HepG2 (cell line): ENCODE results near the gene PDZK1. TPM values are rescaled to one million over a fixed set of nuclear protein-coding genes. Genes with fewer than 3 reads are reported as not detected.

Experiments used
- AGO2 ChIP-seq: fragments of 200-400 bp; formaldehyde crosslinking; optimal IDR thresholded peaks from 2 replicates; pipeline ENCODE3; 2017; ENCODE audit warnings: mild to moderate bottlenecking, low read depth, low read length, moderate library complexity
- ARID2 ChIP-seq: sonication (generic); formaldehyde crosslinking; IDR thresholded peaks from 2 replicates; pipeline ENCODE4 v1.8.1; 2022; ENCODE audit warnings: mild to moderate bottlenecking, missing genetic modification reagents, borderline replicate concordance
- FOXC1 ChIP-seq: sonication (generic); formaldehyde crosslinking; IDR thresholded peaks from 2 replicates; pipeline ENCODE4 v1.8.0; 2022; ENCODE audit warnings: mild to moderate bottlenecking, missing genetic modification reagents, borderline replicate concordance
- FOXK2 ChIP-seq: fragments of 450-650 bp; IDR thresholded peaks from 2 replicates; pipeline ENCODE4 v1.6.1; 2016
- HMGA1 ChIP-seq: sonication (generic); formaldehyde crosslinking; conservative IDR thresholded peaks from 2 replicates; pipeline ENCODE4 v1.4.0; 2020; ENCODE audit warnings: missing genetic modification reagents
- HNF4G ChIP-seq, 2 experiments: sonication (generic) in 1 of 2; formaldehyde crosslinking in 1 of 2; IDR thresholded peaks; 2 replicates each; pipeline versions ENCODE4 v1.4.0 to v1.6.1; 2011 to 2020; ENCODE audit warnings: borderline replicate concordance in 2 of 2, low read depth in 2 of 2, mild to moderate bottlenecking in 2 of 2, low read length in 1 of 2, missing genetic modification reagents in 1 of 2, moderate library complexity in 1 of 2
- KDM4B ChIP-seq: sonication (generic); formaldehyde crosslinking; IDR thresholded peaks from 2 replicates; pipeline ENCODE4 v1.4.0; 2020; ENCODE audit warnings: missing genetic modification reagents
- MEF2D ChIP-seq: sonication (generic); formaldehyde crosslinking; IDR thresholded peaks from 2 replicates; pipeline ENCODE4 v1.5.1; 2020; ENCODE audit warnings: mild to moderate bottlenecking, missing genetic modification reagents
- NPAS2 ChIP-seq: sonication (generic); formaldehyde crosslinking; IDR thresholded peaks from 2 replicates; pipeline ENCODE4 v1.8.0; 2022; ENCODE audit warnings: mild to moderate bottlenecking, missing genetic modification reagents, borderline replicate concordance
- PCBP1 ChIP-seq: fragments of 200-400 bp; formaldehyde crosslinking; IDR thresholded peaks from 2 replicates; pipeline ENCODE4 v1.6.1; 2017; ENCODE audit warnings: mild to moderate bottlenecking, low read depth, low read length, borderline replicate concordance
- SAP130 ChIP-seq: IDR thresholded peaks from 2 replicates; pipeline ENCODE4 v1.6.1; 2016; ENCODE audit warnings: low read depth
- SRSF1 ChIP-seq: fragments of 200-400 bp; formaldehyde crosslinking; optimal IDR thresholded peaks from 2 replicates; pipeline ENCODE3; 2017; ENCODE audit warnings: mild to moderate bottlenecking, low read depth, low read length, moderate library complexity
- ZMYM3 ChIP-seq: sonication (generic); formaldehyde crosslinking; IDR thresholded peaks from 2 replicates; pipeline ENCODE4 v1.5.1; 2020; ENCODE audit warnings: mild to moderate bottlenecking, missing genetic modification reagents
- ZNF101 ChIP-seq: sonication (generic); formaldehyde crosslinking; IDR thresholded peaks from 2 replicates; pipeline ENCODE4 v1.4.0; 2020; ENCODE audit warnings: mild to moderate bottlenecking, low read depth, missing genetic modification reagents, borderline replicate concordance
- ZNF180 ChIP-seq: sonication (generic); formaldehyde crosslinking; IDR thresholded peaks from 2 replicates; pipeline ENCODE4 v1.4.0; 2020; ENCODE audit warnings: low read depth, missing genetic modification reagents, borderline replicate concordance
- ZNF3 ChIP-seq: IDR thresholded peaks from 2 replicates; pipeline ENCODE4 v1.7.0; 2017; ENCODE audit warnings: inconsistent platforms
- ZNF451 ChIP-seq: sonication (generic); formaldehyde crosslinking; IDR thresholded peaks from 2 replicates; pipeline ENCODE4 v1.5.0; 2020; ENCODE audit warnings: mild to moderate bottlenecking, missing genetic modification reagents
- ZNF547 ChIP-seq: sonication (generic); formaldehyde crosslinking; IDR thresholded peaks from 2 replicates; pipeline ENCODE4 v1.5.1; 2020; ENCODE audit warnings: mild to moderate bottlenecking, missing genetic modification reagents
- ZNF577 ChIP-seq: sonication (generic); formaldehyde crosslinking; IDR thresholded peaks from 2 replicates; pipeline ENCODE4 v1.4.0; 2020; ENCODE audit warnings: mild to moderate bottlenecking, low read depth, missing genetic modification reagents, borderline replicate concordance
- ZNF713 ChIP-seq: sonication (generic); formaldehyde crosslinking; IDR thresholded peaks from 2 replicates; pipeline ENCODE4 v1.4.0; 2020; ENCODE audit warnings: mild to moderate bottlenecking, missing genetic modification reagents
- ZSCAN12 ChIP-seq: sonication (generic); formaldehyde crosslinking; IDR thresholded peaks from 2 replicates; pipeline ENCODE4 v1.9.0; 2021; ENCODE audit warnings: mild to moderate bottlenecking, missing genetic modification reagents
- ZSCAN20 ChIP-seq: sonication (generic); formaldehyde crosslinking; IDR thresholded peaks from 2 replicates; pipeline ENCODE4 v1.4.0; 2020; ENCODE audit warnings: missing genetic modification reagents, mild to moderate bottlenecking, borderline replicate concordance
- ZSCAN31 ChIP-seq: sonication (generic); formaldehyde crosslinking; IDR thresholded peaks from 2 replicates; pipeline ENCODE4 v1.5.0; 2020; ENCODE audit warnings: low read depth, mild to moderate bottlenecking, missing genetic modification reagents
- ZZZ3 ChIP-seq: sonication (generic); formaldehyde crosslinking; IDR thresholded peaks from 2 replicates; pipeline ENCODE4 v1.4.0; 2020; ENCODE audit warnings: missing genetic modification reagents, mild to moderate bottlenecking, borderline replicate concordance
- polyA plus RNA-seq, 8 experiments: library from polyadenylated mRNA; depleted of rRNA in 3 of 8; stranded (reverse) in 7 of 8; unstranded in 1 of 8; fragments of >200 nt; fragmentation: Illumina TruSeq in 4 of 8; extraction: Trizol in 4 of 8; gene quantifications; 2 replicates each; pipeline versions ENCODE4 v1.2.1 to v1.2.3, GENCODE V29; 2011 to 2016; ENCODE audit warnings: low read depth in 4 of 8, missing spikeins in 1 of 8, mixed read lengths in 1 of 8; ENCODE audit not compliant: insufficient read depth in 1 of 8
- total RNA-seq, 5 experiments: library from RNA; depleted of rRNA; stranded (reverse); fragments of >200 nt; fragmentation: Illumina TruSeq; extraction: Trizol; gene quantifications; 2 replicates each; pipeline ENCODE4 v1.2.3, GENCODE V29; 2016; ENCODE audit warnings: low read depth in 1 of 5
- TF ChIP-seq, protein P1 (sequence below): sonication (generic); formaldehyde crosslinking; IDR thresholded peaks from 2 replicates; pipeline ENCODE4 v1.5.0; 2020; ENCODE audit warnings: missing genetic modification reagents
- TF ChIP-seq, protein P2 (sequence below): sonication (generic); formaldehyde crosslinking; IDR thresholded peaks from 2 replicates; pipeline ENCODE4 v1.4.0; 2020; ENCODE audit warnings: missing genetic modification reagents, borderline replicate concordance
- TF ChIP-seq, protein P3 (sequence below): IDR thresholded peaks from 2 replicates; pipeline ENCODE4 v1.6.1; 2012; ENCODE audit warnings: inconsistent platforms
- TF ChIP-seq, protein P4 (sequence below): sonication (generic); formaldehyde crosslinking; IDR thresholded peaks from 2 replicates; pipeline ENCODE4 v1.4.0; 2020; ENCODE audit warnings: mild to moderate bottlenecking, missing genetic modification reagents

Gene PDZK1
- total and polyA plus RNA-seq, 2 of the 13 experiments (the other 11 are each of a cell fraction or from before 2014, with no cell fraction given) = 16.2 to 46.4 TPM

DNA sequence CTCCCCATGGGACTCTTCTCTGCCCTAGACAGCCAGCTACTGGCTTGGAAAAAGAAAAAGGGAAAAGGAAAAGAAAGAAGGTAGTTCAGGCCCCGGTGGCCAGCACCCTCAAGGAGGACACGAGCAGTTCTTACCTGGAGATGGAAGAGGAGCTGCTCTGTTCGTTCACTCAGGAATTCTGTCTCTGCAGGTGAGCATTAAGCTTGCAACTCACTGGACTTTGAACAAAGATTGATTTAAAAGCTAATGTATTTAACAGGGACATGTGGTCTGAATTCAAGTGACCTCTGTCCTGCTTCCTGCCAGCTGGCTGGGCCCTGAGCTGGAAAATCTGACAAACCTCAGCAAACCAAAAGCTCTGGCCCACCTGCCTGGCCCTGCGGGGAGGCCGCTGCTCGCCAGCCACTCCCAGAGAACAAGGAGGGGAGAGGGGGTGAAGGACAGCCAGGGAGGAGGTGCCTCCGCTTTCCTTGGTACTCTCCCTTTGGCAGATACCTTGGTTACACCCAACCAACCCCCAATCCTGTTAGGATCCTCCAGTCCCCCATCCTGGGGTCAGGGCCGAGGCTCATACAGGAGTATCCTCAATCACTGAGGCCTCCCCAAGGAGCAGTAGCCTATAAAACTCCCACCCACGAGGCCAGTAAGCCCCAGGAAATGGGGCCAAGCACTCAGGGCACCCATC, at the start of gene PDZK1 (continued):
- TF ChIP-seq HMGA1 (no peak), KDM4B (CRISPR knock-in tag) (no peak), FOXK2 (no peak), ZNF713 (no peak), SRSF1 (no peak), ZNF180 (CRISPR knock-in tag) (no peak), ZNF3 (CRISPR knock-in tag) (no peak), ZSCAN12 (CRISPR knock-in tag) (no peak), MEF2D (CRISPR knock-in tag) (no peak), AGO2 (no peak), ARID2 (CRISPR knock-in tag) (no peak), NPAS2 (CRISPR knock-in tag) (no peak), SAP130 (CRISPR knock-in tag) (peak; percentile 85), ZNF101 (CRISPR knock-in tag) (no peak), HNF4G (IDR thresholded peaks at IDR 0.05; ENCODE audit: borderline replicate concordance, low read depth, low read length) (peak; percentile 83), HNF4G (CRISPR knock-in tag; IDR thresholded peaks at IDR 0.05; ENCODE audit: borderline replicate concordance, low read depth) (peak; percentile 84; the same call in 1 of the 2 replicates), ZMYM3 (CRISPR knock-in tag) (0 out of 2 replicates have a peak, but pooled peaks have one; percentile 48), PCBP1 (no peak), ZNF547 (CRISPR knock-in tag) (no peak; the same call in 1 of the 2 replicates), ZSCAN20 (CRISPR knock-in tag) (peak; percentile 74; the same call in 1 of the 2 replicates), ZNF451 (CRISPR knock-in tag) (no peak), FOXC1 (CRISPR knock-in tag) (no peak), ZNF577 (CRISPR knock-in tag) (no peak), ZSCAN31 (CRISPR knock-in tag) (no peak; the same call in 1 of the 2 replicates), ZZZ3 (no peak)
- TF ChIP-seq, protein P1, sequence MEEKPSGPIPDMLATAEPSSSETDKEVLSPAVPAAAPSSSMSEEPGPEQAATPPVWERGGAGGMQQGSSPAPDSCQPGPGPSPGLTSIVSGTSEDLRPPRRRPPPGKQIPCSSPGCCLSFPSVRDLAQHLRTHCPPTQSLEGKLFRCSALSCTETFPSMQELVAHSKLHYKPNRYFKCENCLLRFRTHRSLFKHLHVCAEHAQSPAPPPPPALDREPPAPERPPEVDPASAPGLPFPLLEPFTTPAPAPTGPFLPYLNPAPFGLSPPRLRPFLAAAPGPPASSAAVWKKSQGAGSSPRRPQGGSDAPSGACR (CRISPR knock-in tag) = 0 out of 2 replicates have a peak, but pooled peaks have one; percentile 41
- TF ChIP-seq, protein P2, sequence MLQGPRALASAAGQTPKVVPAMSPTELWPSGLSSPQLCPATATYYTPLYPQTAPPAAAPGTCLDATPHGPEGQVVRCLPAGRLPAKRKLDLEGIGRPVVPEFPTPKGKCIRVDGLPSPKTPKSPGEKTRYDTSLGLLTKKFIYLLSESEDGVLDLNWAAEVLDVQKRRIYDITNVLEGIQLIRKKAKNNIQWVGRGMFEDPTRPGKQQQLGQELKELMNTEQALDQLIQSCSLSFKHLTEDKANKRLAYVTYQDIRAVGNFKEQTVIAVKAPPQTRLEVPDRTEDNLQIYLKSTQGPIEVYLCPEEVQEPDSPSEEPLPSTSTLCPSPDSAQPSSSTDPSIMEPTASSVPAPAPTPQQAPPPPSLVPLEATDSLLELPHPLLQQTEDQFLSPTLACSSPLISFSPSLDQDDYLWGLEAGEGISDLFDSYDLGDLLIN = no peak
- TF ChIP-seq, protein P3, sequence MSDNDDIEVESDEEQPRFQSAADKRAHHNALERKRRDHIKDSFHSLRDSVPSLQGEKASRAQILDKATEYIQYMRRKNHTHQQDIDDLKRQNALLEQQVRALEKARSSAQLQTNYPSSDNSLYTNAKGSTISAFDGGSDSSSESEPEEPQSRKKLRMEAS = peak; percentile 61
- TF ChIP-seq, protein P4, sequence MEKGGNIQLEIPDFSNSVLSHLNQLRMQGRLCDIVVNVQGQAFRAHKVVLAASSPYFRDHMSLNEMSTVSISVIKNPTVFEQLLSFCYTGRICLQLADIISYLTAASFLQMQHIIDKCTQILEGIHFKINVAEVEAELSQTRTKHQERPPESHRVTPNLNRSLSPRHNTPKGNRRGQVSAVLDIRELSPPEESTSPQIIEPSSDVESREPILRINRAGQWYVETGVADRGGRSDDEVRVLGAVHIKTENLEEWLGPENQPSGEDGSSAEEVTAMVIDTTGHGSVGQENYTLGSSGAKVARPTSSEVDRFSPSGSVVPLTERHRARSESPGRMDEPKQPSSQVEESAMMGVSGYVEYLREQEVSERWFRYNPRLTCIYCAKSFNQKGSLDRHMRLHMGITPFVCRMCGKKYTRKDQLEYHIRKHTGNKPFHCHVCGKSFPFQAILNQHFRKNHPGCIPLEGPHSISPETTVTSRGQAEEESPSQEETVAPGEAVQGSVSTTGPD (CRISPR knock-in tag) = peak; percentile 45; the same call in 1 of the 2 replicates
